ENCODE data around the gene METTL1.

DNA sequence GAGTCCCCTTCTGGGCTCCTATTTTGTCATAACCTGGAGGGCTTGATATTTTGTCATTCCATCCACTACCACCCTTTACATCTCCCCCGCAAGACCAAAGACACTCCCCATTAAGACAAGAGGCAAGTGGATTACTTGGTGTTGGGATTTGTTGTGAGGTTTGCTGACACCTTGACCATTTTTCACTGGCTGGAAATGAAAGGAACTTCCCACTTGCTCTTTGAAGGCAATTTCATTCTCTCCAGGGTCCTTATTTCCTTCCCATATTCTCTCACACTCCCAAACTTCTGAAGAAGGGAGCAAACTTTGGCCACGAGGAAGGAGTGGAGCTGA, 48.3 kb downstream of the METTL1 start:
- TF ChIP-seq, protein P1, sequence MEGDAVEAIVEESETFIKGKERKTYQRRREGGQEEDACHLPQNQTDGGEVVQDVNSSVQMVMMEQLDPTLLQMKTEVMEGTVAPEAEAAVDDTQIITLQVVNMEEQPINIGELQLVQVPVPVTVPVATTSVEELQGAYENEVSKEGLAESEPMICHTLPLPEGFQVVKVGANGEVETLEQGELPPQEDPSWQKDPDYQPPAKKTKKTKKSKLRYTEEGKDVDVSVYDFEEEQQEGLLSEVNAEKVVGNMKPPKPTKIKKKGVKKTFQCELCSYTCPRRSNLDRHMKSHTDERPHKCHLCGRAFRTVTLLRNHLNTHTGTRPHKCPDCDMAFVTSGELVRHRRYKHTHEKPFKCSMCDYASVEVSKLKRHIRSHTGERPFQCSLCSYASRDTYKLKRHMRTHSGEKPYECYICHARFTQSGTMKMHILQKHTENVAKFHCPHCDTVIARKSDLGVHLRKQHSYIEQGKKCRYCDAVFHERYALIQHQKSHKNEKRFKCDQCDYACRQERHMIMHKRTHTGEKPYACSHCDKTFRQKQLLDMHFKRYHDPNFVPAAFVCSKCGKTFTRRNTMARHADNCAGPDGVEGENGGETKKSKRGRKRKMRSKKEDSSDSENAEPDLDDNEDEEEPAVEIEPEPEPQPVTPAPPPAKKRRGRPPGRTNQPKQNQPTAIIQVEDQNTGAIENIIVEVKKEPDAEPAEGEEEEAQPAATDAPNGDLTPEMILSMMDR (IDR thresholded peaks at IDR 0.05), result no peak
- no peak for TF ChIP-seq EZH2 (IDR thresholded peaks at IDR 0.05; ENCODE audit: borderline replicate concordance, insufficient read depth, low read depth, low read length, poor library complexity, severe bottlenecking)
